Mesendoderm (in vitro differentiated cells): ENCODE results near the gene TUBD1.

Experiments
- DNase-seq: peaks from one replicate; pipeline ENCODE4 v3.0.0; 2013
- H2AK5ac ChIP-seq: 2 replicates; pipeline ENCODE4 v1.6.1; 2013; ENCODE audit warnings: low read length, inconsistent platforms
- H2BK120ac ChIP-seq: 2 replicates; pipeline ENCODE4 v1.6.1; 2013; ENCODE audit warnings: low read depth, mild to moderate bottlenecking, low read length, moderate library complexity, mixed read lengths
- H2BK15ac ChIP-seq: replicated peaks from 2 replicates; pipeline ENCODE4 v1.6.1; 2013; ENCODE audit warnings: low read depth, mild to moderate bottlenecking, moderate library complexity
- H2BK5ac ChIP-seq: 2 replicates; pipeline ENCODE4 v1.6.1; 2013; ENCODE audit warnings: low read length, inconsistent platforms
- H3K18ac ChIP-seq: 2 replicates; pipeline ENCODE4 v1.6.1; 2013; ENCODE audit warnings: mild to moderate bottlenecking, low read length, mixed read lengths
- H3K23ac ChIP-seq: one replicate; pipeline ENCODE4 v1.6.1; 2013; ENCODE audit warnings: low read length
- H3K27ac ChIP-seq: 2 replicates; pipeline ENCODE4 v1.5.1; 2013; ENCODE audit warnings: low read depth, mild to moderate bottlenecking, inconsistent platforms, low read length, moderate library complexity
- H3K27me3 ChIP-seq: 2 replicates; pipeline ENCODE4 v1.6.1; 2013; ENCODE audit warnings: low read length, control low read depth, mild to moderate bottlenecking, inconsistent platforms; ENCODE audit not compliant: insufficient read depth, poor library complexity
- H3K36me3 ChIP-seq: 2 replicates; pipeline ENCODE4 v1.6.1; 2013; ENCODE audit warnings: low read length, inconsistent platforms; ENCODE audit not compliant: control insufficient read depth, insufficient read depth
- H3K4ac ChIP-seq: one replicate; pipeline ENCODE4 v1.6.1; 2013; ENCODE audit warnings: low read depth, mild to moderate bottlenecking, low read length, moderate library complexity
- H3K4me1 ChIP-seq: 2 replicates; pipeline ENCODE4 v1.6.1; 2013; ENCODE audit warnings: low read depth, low read length, inconsistent platforms; ENCODE audit not compliant: control insufficient read depth
- H3K4me2 ChIP-seq: 2 replicates; pipeline ENCODE4 v1.6.1; 2013; ENCODE audit warnings: low read length
- H3K4me3 ChIP-seq: 2 replicates; pipeline ENCODE4 v1.5.1; 2013; ENCODE audit warnings: mild to moderate bottlenecking, low read length
- H3K56ac ChIP-seq: one replicate; pipeline ENCODE4 v1.6.1; 2013; ENCODE audit warnings: low read length
- H3K79me1 ChIP-seq: 2 replicates; pipeline ENCODE4 v1.6.1; 2013; ENCODE audit warnings: low read length, inconsistent platforms
- H3K79me2 ChIP-seq: 2 replicates; pipeline ENCODE4 v1.6.1; 2013; ENCODE audit warnings: mild to moderate bottlenecking, low read length; ENCODE audit not compliant: control insufficient read depth, insufficient read depth
- H3K9ac ChIP-seq: 2 replicates; pipeline ENCODE4 v1.6.1; 2013; ENCODE audit warnings: low read length, inconsistent platforms
- H4K5ac ChIP-seq: one replicate; pipeline ENCODE4 v1.6.1; 2013; ENCODE audit warnings: low read length
- H4K8ac ChIP-seq: one replicate; pipeline ENCODE4 v1.6.1; 2013; ENCODE audit warnings: low read depth, mild to moderate bottlenecking, control low read depth, low read length, moderate library complexity
- WGBS: extraction: QIAGEN DNeasy Blood & Tissue Kit; methylation state at CpG from one replicate; pipeline ENCODE4 v1.1.7; 2013; ENCODE audit warnings: low lambda C conversion rate, missing lambda C conversion rate; ENCODE audit not compliant: insufficient coverage; ENCODE audit errors: extremely low coverage; 5-methylcytosine and 5-hydroxymethylcytosine counted together

Gene TUBD1

DNA sequence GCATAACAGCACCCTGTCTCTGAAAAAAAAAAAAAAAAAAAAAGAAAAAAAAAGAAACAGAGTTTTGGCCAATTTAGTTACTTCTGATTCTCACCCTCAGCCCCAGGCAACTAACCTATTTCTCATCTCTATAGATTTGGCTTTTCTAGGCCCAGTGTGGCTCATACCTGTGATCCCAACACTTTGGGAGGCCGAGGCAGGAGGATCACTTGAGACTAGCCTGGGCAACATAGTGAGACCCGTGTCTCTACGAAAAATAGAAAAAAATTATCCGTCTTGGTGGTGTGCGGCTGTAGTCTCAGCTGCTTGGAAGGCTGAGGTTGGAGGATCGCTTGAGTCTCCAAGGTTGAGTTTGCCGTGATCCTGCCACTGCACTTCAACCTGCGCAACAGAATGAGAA is 8.9 kb upstream of the TUBD1 start:
- H3K36me3 ChIP-seq, result no peaks in the 10 kb centered on the region
- H3K4me3 ChIP-seq, result no peak overlapping the region
- H2BK15ac ChIP-seq, result no peak overlapping the region
- H3K56ac ChIP-seq, result no peak overlapping the region
- peaks cover 4% of the 10 kb centered on the region for H3K79me1 ChIP-seq
- WGBS, result no CpG with 5 or more reads among the region's 8 CpGs
- no peak overlapping the region for H2BK5ac ChIP-seq
- no peak overlapping the region for H3K4ac ChIP-seq
- H3K4me1 ChIP-seq, result no peaks in the 10 kb centered on the region
- no peak for DNase-seq
- H4K8ac ChIP-seq, result no peak overlapping the region
- H2AK5ac ChIP-seq, result no peak overlapping the region
- no peak overlapping the region for H3K27ac ChIP-seq
- no peak overlapping the region for H3K9ac ChIP-seq
- H3K79me2 ChIP-seq, result peaks cover 2% of the 10 kb centered on the region
- H3K23ac ChIP-seq, result no peak overlapping the region
- no peak overlapping the region for H2BK120ac ChIP-seq
- H3K4me2 ChIP-seq, result no peak overlapping the region
- H4K5ac ChIP-seq, result no peak overlapping the region
- H3K18ac ChIP-seq, result no peak overlapping the region
- H3K27me3 ChIP-seq, result no peaks in the 10 kb centered on the region

GRCh38 chr17:59899099-59899498 is 6.4 kb upstream of the TUBD1 start:
- H3K4me1 ChIP-seq, result no peaks in the 10 kb centered on the region
- no peak overlapping the region for H3K56ac ChIP-seq
- no peak overlapping the region for H2BK120ac ChIP-seq
- no peaks in the 10 kb centered on the region for H3K27me3 ChIP-seq
- peaks cover 5% of the 10 kb centered on the region for H3K79me1 ChIP-seq
- no peak overlapping the region for H2BK5ac ChIP-seq
- no peak overlapping the region for H4K8ac ChIP-seq
- no peak overlapping the region for H4K5ac ChIP-seq
- whole genome bisulfite sequencing, result no CpG with 5 or more reads among the region's 5 CpGs
- H3K4me3 ChIP-seq, result no peak overlapping the region
- no peak overlapping the region for H3K4me2 ChIP-seq
- H3K4ac ChIP-seq, result no peak overlapping the region
- H3K9ac ChIP-seq, result no peak overlapping the region
- H2BK15ac ChIP-seq, result no peak overlapping the region
- no peaks in the 10 kb centered on the region for H3K36me3 ChIP-seq
- no peak for DNase-seq
- H3K23ac ChIP-seq, result no peak overlapping the region
- no peak overlapping the region for H3K18ac ChIP-seq
- peaks cover 10% of the 10 kb centered on the region for H3K79me2 ChIP-seq
- H2AK5ac ChIP-seq, result no peak overlapping the region
- no peak overlapping the region for H3K27ac ChIP-seq

GRCh38 chr17:59897090-59897489 is 4.3 kb upstream of the TUBD1 start:
- H3K36me3 ChIP-seq, result no peaks in the 10 kb centered on the region
- H4K8ac ChIP-seq, result no peak overlapping the region
- H3K27ac ChIP-seq, result no peak overlapping the region
- no peak overlapping the region for H3K18ac ChIP-seq
- DNase-seq, result no peak
- no peak overlapping the region for H2BK5ac ChIP-seq
- no peak overlapping the region for H3K56ac ChIP-seq
- peaks cover 5% of the 10 kb centered on the region for H3K79me1 ChIP-seq
- H3K4me1 ChIP-seq, result no peaks in the 10 kb centered on the region
- no peak overlapping the region for H2AK5ac ChIP-seq
- peaks cover 16% of the 10 kb centered on the region for H3K79me2 ChIP-seq
- H3K4me3 ChIP-seq, result no peak overlapping the region
- H3K4ac ChIP-seq, result no peak overlapping the region
- no peak overlapping the region for H2BK120ac ChIP-seq
- no CpG with 5 or more reads among the region's 4 CpGs for WGBS
- H4K5ac ChIP-seq, result no peak overlapping the region
- no peak overlapping the region for H2BK15ac ChIP-seq
- H3K4me2 ChIP-seq, result no peak overlapping the region
- no peak overlapping the region for H3K9ac ChIP-seq
- H3K23ac ChIP-seq, result no peak overlapping the region
- no peaks in the 10 kb centered on the region for H3K27me3 ChIP-seq

DNA sequence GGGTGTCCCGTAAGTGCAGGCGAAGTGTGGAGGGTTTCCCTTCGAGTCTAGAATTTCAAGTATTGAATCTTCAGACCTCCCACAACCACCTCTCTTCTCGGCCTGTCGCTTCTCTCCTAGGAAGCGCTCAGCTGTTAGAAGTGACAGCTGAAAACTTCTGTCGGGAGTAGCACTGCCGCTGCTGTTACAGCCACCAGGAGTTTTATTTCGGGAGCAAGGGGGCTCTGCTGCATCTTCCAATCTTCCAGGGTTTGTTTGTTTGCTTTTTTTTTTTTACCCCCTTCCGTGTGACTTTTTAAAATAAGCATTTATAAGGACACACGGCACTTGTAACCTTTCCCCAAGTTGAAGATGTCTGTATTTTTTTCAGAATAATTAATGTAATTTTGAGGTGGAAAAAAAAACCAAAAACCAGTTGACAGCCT is 945 bp upstream of the TUBD1 start:
- peak overlapping the region; percentile 85 for H3K4me2 ChIP-seq
- peak; percentile 55 for DNase-seq
- no peak overlapping the region for H4K5ac ChIP-seq
- WGBS, result no CpG with 5 or more reads among the region's 11 CpGs
- peaks cover 2% of the 10 kb centered on the region for H3K36me3 ChIP-seq
- H3K18ac ChIP-seq, result no peak overlapping the region
- H3K27me3 ChIP-seq, result no peaks in the 10 kb centered on the region
- H2BK120ac ChIP-seq, result no peak overlapping the region
- no peak overlapping the region for H4K8ac ChIP-seq
- no peak overlapping the region for H3K4ac ChIP-seq
- no peak overlapping the region for H2BK15ac ChIP-seq
- H3K4me1 ChIP-seq, result no peaks in the 10 kb centered on the region
- H3K79me1 ChIP-seq, result peaks cover 3% of the 10 kb centered on the region
- no peak overlapping the region for H2BK5ac ChIP-seq
- peaks cover 14% of the 10 kb centered on the region for H3K79me2 ChIP-seq
- peak overlapping the region; percentile 83 for H3K9ac ChIP-seq
- peak overlapping the region; percentile 97 for H3K56ac ChIP-seq
- no peak overlapping the region for H3K27ac ChIP-seq
- H3K4me3 ChIP-seq, result peak overlapping the region; percentile 92
- H2AK5ac ChIP-seq, result no peak overlapping the region
- H3K23ac ChIP-seq, result no peak overlapping the region

- H2BK120ac ChIP-seq, result no peak overlapping the region
- no peaks in the 10 kb centered on the region for H3K27me3 ChIP-seq
- H3K27ac ChIP-seq, result no peak overlapping the region
- peak overlapping the region; percentile 83 for H4K8ac ChIP-seq
- peaks cover 3% of the 10 kb centered on the region for H3K36me3 ChIP-seq
- peak overlapping the region; percentile 86 for H3K9ac ChIP-seq
- peaks cover 3% of the 10 kb centered on the region for H3K79me1 ChIP-seq
- peak overlapping the region; percentile 91 for H3K4me3 ChIP-seq
- H3K23ac ChIP-seq, result no peak overlapping the region
- DNase-seq, result no peak
- no CpG with 5 or more reads among the region's 25 CpGs for WGBS
- peaks cover 14% of the 10 kb centered on the region for H3K79me2 ChIP-seq
- peak overlapping the region; percentile 16 for H3K18ac ChIP-seq
- H3K4me1 ChIP-seq, result no peaks in the 10 kb centered on the region
- H4K5ac ChIP-seq, result no peak overlapping the region
- peak overlapping the region; percentile 52 for H3K4me2 ChIP-seq
- H3K4ac ChIP-seq, result peak overlapping the region; percentile 37
- H2AK5ac ChIP-seq, result no peak overlapping the region
- H2BK15ac ChIP-seq, result no peak overlapping the region
- peak overlapping the region; percentile 92 for H3K56ac ChIP-seq
- no peak overlapping the region for H2BK5ac ChIP-seq
These were observed 356 bp downstream of the TUBD1 start for GRCh38 chr17:59892251-59892923.

- WGBS, result no CpG with 5 or more reads among the region's 2 CpGs
- H4K8ac ChIP-seq, result no peak overlapping the region
- no peak overlapping the region for H4K5ac ChIP-seq
- H3K27ac ChIP-seq, result no peak overlapping the region
- no peak overlapping the region for H2AK5ac ChIP-seq
- peaks cover 3% of the 10 kb centered on the region for H3K36me3 ChIP-seq
- no peak overlapping the region for H3K4me2 ChIP-seq
- no peak for DNase-seq
- no peak overlapping the region for H3K4me3 ChIP-seq
- H2BK5ac ChIP-seq, result no peak overlapping the region
- no peak overlapping the region for H3K9ac ChIP-seq
- peaks cover 12% of the 10 kb centered on the region for H3K79me2 ChIP-seq
- H3K18ac ChIP-seq, result no peak overlapping the region
- H3K23ac ChIP-seq, result no peak overlapping the region
- no peak overlapping the region for H2BK15ac ChIP-seq
- no peaks in the 10 kb centered on the region for H3K27me3 ChIP-seq
- no peak overlapping the region for H2BK120ac ChIP-seq
- no peaks in the 10 kb centered on the region for H3K4me1 ChIP-seq
- H3K79me1 ChIP-seq, result peaks cover 2% of the 10 kb centered on the region
- no peak overlapping the region for H3K4ac ChIP-seq
- no peak overlapping the region for H3K56ac ChIP-seq
These were observed 2.0 kb downstream of the TUBD1 start for GRCh38 chr17:59890720-59891119.
